Activated gamma-delta T cell (primary cell): ENCODE measurements around the gene UTP25.

ENCODE experiments used
- DNase-seq: peaks from one replicate; lab custom pipeline; 2025; lab: John Stamatoyannopoulos, UW

UTP25 gene

GRCh38 chr1:209805875-209806760 is 21.7 kb upstream of the UTP25 start, which contains the start of gene IRF6:
TSS of gene IRF6 (minus strand) at chr1:209806142. CDS start at chr1:209801413, 4,729 bp downstream.
- peak; percentile 68 for DNase-seq

- DNase-seq, result no peak
Observed at GRCh38 chr1:209807509-209807908, 20.3 kb upstream of the UTP25 start.

- DNase-seq, result no peak
Observed at GRCh38 chr1:209808059-209808581, 19.7 kb upstream of the UTP25 start.

- DNase-seq, result no peak
Observed at GRCh38 chr1:209809611-209810010, 18.2 kb upstream of the UTP25 start.

GRCh38 chr1:209810783-209811182 is 17.0 kb upstream of the UTP25 start:
- no peak for DNase-seq

GRCh38 chr1:209813902-209814301 is 13.9 kb upstream of the UTP25 start:
- DNase-seq, result no peak

- no peak for DNase-seq
Observed at GRCh38 chr1:209815490-209815889, 12.3 kb upstream of the UTP25 start.

GRCh38 chr1:209815931-209816341 is 11.8 kb upstream of the UTP25 start:
- no peak for DNase-seq

GRCh38 chr1:209816923-209817322 is 10.8 kb upstream of the UTP25 start:
- DNase-seq, result no peak

- no peak for DNase-seq
Observed at GRCh38 chr1:209817691-209818090, 10.1 kb upstream of the UTP25 start.

GRCh38 chr1:209819058-209819457 is 8.7 kb upstream of the UTP25 start:
- DNase-seq, result no peak

- DNase-seq, result no peak
Observed at GRCh38 chr1:209820986-209821385, 6.8 kb upstream of the UTP25 start.

GRCh38 chr1:209822706-209823105 is 5.1 kb upstream of the UTP25 start:
- DNase-seq, result no peak

GRCh38 chr1:209823143-209824041 is 4.4 kb upstream of the UTP25 start:
- no peak for DNase-seq

- DNase-seq, result no peak
Observed at GRCh38 chr1:209825591-209826434, 2.0 kb upstream of the UTP25 start.

GRCh38 chr1:209829716-209830115 is 1.9 kb downstream of the UTP25 start:
- DNase-seq, result no peak

- DNase-seq, result no peak
Observed at GRCh38 chr1:209830722-209831121, 3.0 kb downstream of the UTP25 start.

- DNase-seq, result no peak
Observed at GRCh38 chr1:209831615-209832014, 3.8 kb downstream of the UTP25 start.

- DNase-seq, result no peak
Observed at GRCh38 chr1:209835782-209836298, 8.1 kb downstream of the UTP25 start.

- DNase-seq, result no peak
Observed at GRCh38 chr1:209837671-209838070, 9.9 kb downstream of the UTP25 start.

- no peak for DNase-seq
Observed at GRCh38 chr1:209838537-209838936, 10.8 kb downstream of the UTP25 start.
